GM12865 (cell line): Measurements from ENCODE around the gene NAV3.
A peak's percentile ranks its signal among the peaks of the same experiment; 100 is the strongest.

Source experiments
- DNase-seq: peaks from one replicate; pipeline ENCODE4 v3.0.0; 2010; ENCODE audit warnings: low read depth
- H3K4me3 ChIP-seq: 2 replicates; pipeline ENCODE4 v1.5.1; 2011; ENCODE audit warnings: mild to moderate bottlenecking, low read depth, low read length, control low read depth
- TF ChIP-seq, protein P1 (sequence below): IDR thresholded peaks from 2 replicates; pipeline ENCODE4 v1.5.1; 2011; ENCODE audit warnings: low read length, control low read depth, low read depth, inconsistent platforms; ENCODE audit not compliant: insufficient read depth; ENCODE audit errors: missing control alignments

The NAV3 gene

DNA sequence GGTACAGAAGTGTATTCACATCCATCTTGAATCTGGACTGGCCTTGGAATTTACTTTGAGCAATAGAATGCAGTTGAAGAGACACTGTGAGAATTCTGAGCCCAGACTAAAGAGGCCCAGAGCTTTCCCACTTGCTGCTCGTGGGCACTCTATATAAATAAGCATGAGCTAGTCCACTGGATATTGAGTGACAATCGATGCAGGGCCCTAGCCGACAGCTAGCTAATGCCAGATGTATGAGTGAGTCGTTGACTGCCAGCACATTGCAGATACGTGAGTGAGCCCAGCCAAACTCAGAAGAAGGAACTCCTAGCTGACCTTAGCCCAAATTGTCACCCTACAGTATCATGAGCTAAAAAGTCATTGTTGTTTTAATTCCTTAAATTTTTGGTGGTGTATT lies 24.9 kb downstream of the NAV3 start:
- TF ChIP-seq, protein P1, sequence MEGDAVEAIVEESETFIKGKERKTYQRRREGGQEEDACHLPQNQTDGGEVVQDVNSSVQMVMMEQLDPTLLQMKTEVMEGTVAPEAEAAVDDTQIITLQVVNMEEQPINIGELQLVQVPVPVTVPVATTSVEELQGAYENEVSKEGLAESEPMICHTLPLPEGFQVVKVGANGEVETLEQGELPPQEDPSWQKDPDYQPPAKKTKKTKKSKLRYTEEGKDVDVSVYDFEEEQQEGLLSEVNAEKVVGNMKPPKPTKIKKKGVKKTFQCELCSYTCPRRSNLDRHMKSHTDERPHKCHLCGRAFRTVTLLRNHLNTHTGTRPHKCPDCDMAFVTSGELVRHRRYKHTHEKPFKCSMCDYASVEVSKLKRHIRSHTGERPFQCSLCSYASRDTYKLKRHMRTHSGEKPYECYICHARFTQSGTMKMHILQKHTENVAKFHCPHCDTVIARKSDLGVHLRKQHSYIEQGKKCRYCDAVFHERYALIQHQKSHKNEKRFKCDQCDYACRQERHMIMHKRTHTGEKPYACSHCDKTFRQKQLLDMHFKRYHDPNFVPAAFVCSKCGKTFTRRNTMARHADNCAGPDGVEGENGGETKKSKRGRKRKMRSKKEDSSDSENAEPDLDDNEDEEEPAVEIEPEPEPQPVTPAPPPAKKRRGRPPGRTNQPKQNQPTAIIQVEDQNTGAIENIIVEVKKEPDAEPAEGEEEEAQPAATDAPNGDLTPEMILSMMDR, result no peak
- no peak overlapping the region for H3K4me3 ChIP-seq
- DNase-seq, result no peak

DNA sequence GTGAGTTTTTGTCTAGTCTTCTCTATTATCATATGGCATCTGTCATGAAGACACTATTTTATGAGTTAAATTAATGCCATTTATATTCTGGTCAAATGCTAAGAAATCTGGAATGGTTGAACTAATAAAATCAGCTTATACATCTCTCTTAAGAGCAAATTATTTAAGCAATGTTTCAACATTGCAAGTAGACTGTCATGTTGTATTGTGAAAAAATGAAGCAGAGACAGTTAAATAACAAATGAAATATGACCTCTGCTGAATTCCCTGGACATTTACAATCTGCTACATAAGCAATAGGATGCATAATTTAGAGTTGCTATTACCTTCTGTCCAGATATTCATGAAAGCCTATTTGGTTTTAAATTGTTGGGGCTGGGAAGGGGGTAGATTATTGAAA lies 30.6 kb downstream of the NAV3 start:
- TF ChIP-seq, protein P1, result no peak
- DNase-seq, result no peak
- no peak overlapping the region for H3K4me3 ChIP-seq

DNA sequence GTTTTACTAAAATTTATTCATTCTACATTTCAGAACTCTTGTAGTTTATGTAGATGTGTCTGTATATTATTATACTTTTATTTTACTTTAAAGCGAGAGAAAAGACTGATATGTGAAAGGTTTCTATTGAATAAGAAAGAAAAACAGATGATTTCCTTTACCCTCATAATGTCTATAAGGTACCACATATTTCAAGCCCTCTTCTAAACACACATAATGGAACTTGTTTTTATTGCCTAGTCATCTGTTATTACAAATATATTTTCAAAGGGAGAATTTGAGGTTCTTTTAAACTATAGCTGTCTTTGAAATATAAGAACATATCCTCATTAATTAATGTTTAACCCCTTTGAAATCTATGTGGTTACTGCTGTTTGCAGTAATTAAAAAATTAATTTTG lies 34.5 kb downstream of the NAV3 start:
- no peak for DNase-seq
- no peak overlapping the region for H3K4me3 ChIP-seq
- TF ChIP-seq, protein P1, result no peak

DNA sequence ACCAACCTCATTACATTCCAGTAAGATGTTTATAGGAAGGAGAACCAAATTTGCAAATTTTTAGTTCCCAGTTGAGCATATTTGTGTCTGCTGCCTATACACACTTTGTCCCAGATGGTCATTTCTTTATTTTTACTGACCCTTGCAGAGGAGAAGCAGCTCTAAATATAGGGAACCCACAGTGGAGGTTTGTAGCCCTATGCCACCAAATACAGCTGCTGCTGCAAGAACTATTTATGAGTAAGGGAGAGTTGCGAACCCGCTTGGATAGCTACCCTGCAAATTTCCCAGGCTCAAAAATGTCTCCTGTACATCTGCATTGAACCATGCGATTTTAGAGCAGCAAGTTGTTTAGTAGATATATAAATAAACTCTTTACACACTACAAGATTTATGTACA lies 48.2 kb downstream of the NAV3 start:
- H3K4me3 ChIP-seq, result no peak overlapping the region
- no peak for DNase-seq
- TF ChIP-seq, protein P1, result no peak

DNA sequence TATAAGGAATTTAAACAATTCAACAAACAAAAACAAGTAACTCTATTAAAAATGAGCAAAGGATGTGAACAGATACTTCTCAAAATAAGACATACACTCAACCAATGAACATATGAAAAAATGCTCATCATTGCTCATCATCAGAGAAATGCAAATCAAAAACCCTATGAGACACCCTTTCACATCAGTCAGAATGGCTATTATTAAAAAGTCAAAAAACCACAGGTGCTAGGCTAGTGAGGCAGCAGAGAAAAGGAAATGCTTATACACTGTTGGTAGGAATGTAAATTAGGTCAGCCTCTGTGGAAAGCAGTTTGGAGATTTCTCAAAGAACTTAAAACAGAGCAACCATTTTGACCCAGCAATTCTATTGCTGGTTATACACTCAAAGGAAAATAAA lies 52.0 kb downstream of the NAV3 start:
- no peak overlapping the region for H3K4me3 ChIP-seq
- DNase-seq, result peak; percentile 19
- TF ChIP-seq, protein P1, result no peak

DNA sequence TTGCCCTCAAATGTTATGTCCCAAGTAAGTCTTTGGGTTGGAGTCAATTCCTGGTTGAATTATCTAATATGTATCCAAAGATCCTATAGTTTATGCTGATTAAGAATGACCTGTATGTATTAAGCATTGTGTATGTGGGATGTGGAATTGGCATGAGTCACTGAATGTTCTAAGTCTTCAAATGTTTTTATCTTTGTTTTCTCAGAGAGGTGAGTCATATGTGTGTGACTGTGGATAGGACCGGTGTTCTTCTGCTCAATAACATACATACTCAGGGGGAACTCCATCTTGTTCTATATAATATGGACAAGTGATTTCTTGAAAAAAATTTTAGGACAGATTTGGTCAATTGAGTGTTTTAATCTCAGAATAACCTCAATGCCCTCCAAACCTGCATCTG lies 57.9 kb downstream of the NAV3 start:
- no peak for DNase-seq
- H3K4me3 ChIP-seq, result no peak overlapping the region
- TF ChIP-seq, protein P1, result no peak

DNA sequence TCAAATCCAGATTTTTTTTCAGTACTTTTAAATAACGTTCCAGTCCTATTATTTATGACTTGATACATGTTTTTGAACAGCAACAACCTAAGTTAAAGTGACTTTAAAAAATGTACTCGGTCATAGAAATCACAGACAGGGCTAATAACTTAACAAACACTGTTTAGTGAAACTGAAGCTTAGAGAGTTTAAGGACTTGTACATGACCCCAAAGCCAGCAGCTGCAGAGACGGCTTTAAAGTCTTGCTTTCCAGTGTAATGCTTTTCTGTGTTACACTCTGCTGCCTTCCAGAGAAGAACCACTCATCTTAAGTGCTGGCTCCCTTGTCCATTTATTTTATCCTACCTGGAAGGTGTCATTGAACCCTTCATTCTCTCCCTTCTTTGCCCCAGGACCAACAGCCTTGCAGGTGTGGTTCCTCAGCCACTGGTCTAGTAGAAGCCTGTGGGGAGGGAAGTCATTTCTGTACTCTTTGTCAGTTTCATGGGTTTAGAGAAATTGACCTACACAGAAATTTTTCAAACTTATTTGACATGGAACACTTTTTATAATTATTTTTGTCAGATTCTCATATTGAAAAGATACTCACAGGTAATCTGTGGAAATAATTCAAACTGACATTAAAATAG lies 60.9 kb downstream of the NAV3 start:
- no peak overlapping the region for H3K4me3 ChIP-seq
- peak; percentile 23 for DNase-seq
- TF ChIP-seq, protein P1, result no peak
